RWPE1 (cell line): ENCODE data around the gene EMC10.

Source experiments
- CTCF ChIA-PET: fragments of 350-600 bp; sonication (Branson Sonifier 250); formaldehyde crosslinking; extraction: SDS; loops from one replicate; lab custom pipeline; 2021; lab: Yijun Ruan, JAX
- POLR2A ChIA-PET: fragments of 400-600 bp; formaldehyde crosslinking; extraction: SDS; loops from one replicate; lab custom pipeline; 2020; ENCODE audit warnings: antibody characterized with exemption; ENCODE audit not compliant: low non-redundant PET; lab: Yijun Ruan, JAX
- DNase-seq: peaks from one replicate; pipeline ENCODE4 v3.0.0; 2012; ENCODE audit warnings: low spot score
- H3K27ac ChIP-seq: fragments of 450-650 bp; 2 replicates; pipeline ENCODE4 v1.5.1; 2017
- CTCF ChIP-seq: fragments of 450-650 bp; conservative IDR thresholded peaks from 2 replicates; pipeline ENCODE4 v1.5.1; 2017; ENCODE audit warnings: low read depth, mild to moderate bottlenecking

Gene EMC10

DNA sequence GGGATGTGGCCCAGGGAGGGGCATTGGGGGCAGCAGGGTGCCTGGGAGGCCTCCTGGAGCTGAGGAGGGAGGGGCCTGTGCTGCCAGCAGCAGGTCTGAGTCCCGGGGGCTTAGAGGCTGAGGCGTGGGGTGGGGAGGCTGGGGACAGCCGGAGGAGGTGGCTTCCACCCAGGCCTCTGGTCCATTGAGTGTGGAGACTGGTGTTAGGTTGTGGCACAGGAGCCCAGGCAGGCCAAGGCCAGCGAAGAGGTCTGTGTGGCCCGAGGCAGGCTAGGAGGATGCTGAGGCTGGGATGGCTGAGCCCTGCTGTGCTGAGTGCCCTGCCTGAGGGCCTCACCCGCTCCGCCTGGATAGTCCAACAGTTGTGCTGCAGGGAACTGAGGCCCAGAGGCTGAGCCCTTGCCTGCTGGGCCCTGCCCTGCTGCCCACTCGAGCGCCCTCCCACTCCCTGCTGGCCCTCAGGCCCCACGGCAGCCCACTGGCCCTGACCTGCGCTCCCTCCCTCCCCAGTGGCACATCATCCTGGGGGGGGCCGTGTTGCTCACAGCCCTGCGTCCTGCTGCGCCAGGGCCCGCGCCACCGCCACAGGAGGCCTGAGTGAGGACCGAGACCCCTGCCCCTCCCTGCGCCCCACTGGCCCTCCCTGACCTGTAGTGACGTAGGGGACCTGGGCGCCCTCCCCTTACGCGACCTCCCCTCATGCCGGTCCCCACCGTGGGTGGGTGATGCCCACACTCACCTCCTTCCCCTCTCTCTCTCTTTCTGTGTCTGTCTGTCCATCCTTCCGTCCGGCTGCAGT is 5.2 kb downstream of the EMC10 start:
- no peak for DNase-seq
- TF ChIP-seq CTCF = no peak
- ChIA-PET POLR2A (interaction anchor here (0.5 kb wide), 1 partner anchor 1844 kb away, joined by 3 read pairs; no protein-coding TSS in a partner anchor), CTCF (interaction anchor here (0.6 kb wide), 1 partner anchor 226 kb away, joined by 3 read pairs; no protein-coding TSS in a partner anchor)
- H3K27ac ChIP-seq = no peak overlapping the region

DNA sequence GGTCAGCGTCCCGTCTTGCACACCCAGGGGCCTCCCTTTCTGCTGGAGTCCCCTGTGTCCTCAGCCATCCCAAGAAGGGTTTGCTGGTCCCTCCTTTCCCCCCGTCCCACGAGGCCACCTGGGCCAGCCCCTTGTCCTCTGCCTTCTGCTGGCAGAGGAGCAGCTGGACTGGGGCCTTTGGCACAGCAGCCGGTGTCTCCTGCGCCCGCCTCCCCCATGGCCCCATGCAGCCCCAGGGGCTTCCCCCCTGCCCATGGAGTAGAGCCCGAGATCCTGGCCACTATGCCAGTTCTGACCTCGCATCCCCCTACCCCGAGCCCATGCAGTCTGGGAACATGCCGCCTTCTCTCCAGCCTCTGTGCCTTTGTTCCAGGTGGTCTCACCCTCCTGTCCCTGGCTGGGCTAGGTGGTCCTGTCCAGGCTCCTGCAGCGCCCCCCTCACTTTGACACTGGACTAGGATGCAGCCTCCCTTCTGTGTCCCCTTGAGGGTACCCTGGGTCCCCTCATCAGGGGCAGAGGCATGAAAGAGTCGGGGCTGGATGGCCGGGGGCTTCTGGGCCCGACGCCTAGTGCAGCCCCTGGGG is 6.1 kb downstream of the EMC10 start:
- ChIA-PET CTCF (no interaction called here), POLR2A (no interaction called here)
- TF ChIP-seq CTCF = no peak
- no peak for DNase-seq
- no peak overlapping the region for H3K27ac ChIP-seq

DNA sequence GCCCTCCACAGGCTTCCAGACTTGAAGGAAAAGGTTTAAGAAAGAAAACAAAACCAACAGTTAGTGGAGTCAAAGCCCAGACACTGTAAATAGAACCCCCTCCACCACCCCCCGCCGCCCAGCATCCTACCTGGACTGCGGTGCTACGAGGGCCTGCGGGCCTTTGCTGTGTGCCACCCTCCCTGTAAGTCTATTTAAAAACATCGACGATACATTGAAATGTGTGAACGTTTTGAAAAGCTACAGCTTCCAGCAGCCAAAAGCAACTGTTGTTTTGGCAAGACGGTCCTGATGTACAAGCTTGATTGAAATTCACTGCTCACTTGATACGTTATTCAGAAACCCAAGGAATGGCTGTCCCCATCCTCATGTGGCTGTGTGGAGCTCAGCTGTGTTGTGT is 6.6 kb downstream of the EMC10 start:
- POLR2A ChIA-PET = no interaction called here
- CTCF ChIA-PET = no interaction called here
- DNase-seq = no peak
- TF ChIP-seq CTCF = no peak
- no peak overlapping the region for H3K27ac ChIP-seq

GRCh38 chr19:50485284-50485955 is 9.1 kb downstream of the EMC10 start:
- no peak overlapping the region for H3K27ac ChIP-seq
- no peak for DNase-seq
- CTCF ChIA-PET = no interaction called here
- POLR2A ChIA-PET = no interaction called here
- TF ChIP-seq CTCF = no peak

GRCh38 chr19:50486823-50487515 is 10.7 kb downstream of the EMC10 start:
- peak; percentile 37; the same call in 1 of the 2 replicates for TF ChIP-seq CTCF
- no peak for DNase-seq
- no peak overlapping the region for H3K27ac ChIP-seq
- POLR2A ChIA-PET = no interaction called here
- CTCF ChIA-PET = interaction anchor here (0.6 kb wide), 1 partner anchor 30 kb away, joined by 3 read pairs; no protein-coding TSS in a partner anchor
